ENCODE results near the gene LRSAM1.

GRCh38 chr9:127537792-127538191 lies 86.5 kb downstream of the LRSAM1 start:
- TF ChIP-seq POLR2A (IDR thresholded peaks at IDR 0.05) (no peak), CTCF (IDR thresholded peaks at IDR 0.05) (no peak), POLR2AphosphoS5 (IDR thresholded peaks at IDR 0.05) (no peak)

Data from gastroesophageal sphincter (tissue), 3 donors.